ENCODE data around the gene CPNE7. TPM values are rescaled to one million over a fixed set of nuclear protein-coding genes. Genes with fewer than 3 reads are reported as not detected.

CPNE7 gene
- total and polyA plus RNA-seq, 10 of the 15 experiments (the other 5 are each of a cell fraction or from before 2014, with no cell fraction given) = 0.29 to 46.9 (median 17.5) TPM

GRCh38 chr16:89540557-89540956, 35.0 kb upstream of the CPNE7 start:
- Histone ChIP-seq H3K4me1 (ENCODE audit: control insufficient read depth, insufficient read depth, low read length) (no peaks in the 10 kb centered on the region), H3K4me2 (ENCODE audit: control insufficient read depth, insufficient read depth) (no peak overlapping the region), H3K9ac (ENCODE audit: control insufficient read depth, insufficient read depth, low read length) (no peak overlapping the region), H3K27ac (ENCODE audit: control insufficient read depth, insufficient read depth) (no peak overlapping the region), H4K20me1 (ENCODE audit: control insufficient read depth, insufficient read depth) (no peaks in the 10 kb centered on the region), H2AFZ (ENCODE audit: control insufficient read depth, low read depth, low read length) (no peak overlapping the region), H3K36me3 (ENCODE audit: control insufficient read depth in 2 of 2, insufficient read depth in 2 of 2, low read length in 1 of 2) (peaks cover 4% of the 10 kb centered on the region in 2 experiments; a peak in 3 of 4 replicates), H3K79me2 (ENCODE audit: control insufficient read depth, insufficient read depth, low read length) (no peaks in the 10 kb centered on the region), H3K9me3 (replicated peaks; ENCODE audit: control insufficient read depth, insufficient read depth, low read length) (no peaks in the 10 kb centered on the region), H3K27me3 (replicated peaks in 1 of 2; ENCODE audit: control insufficient read depth in 2 of 2, insufficient read depth in 2 of 2, low read length in 1 of 2) (no peaks in the 10 kb centered on the region), H3K4me3 (no peak overlapping the region)
- SMC1A ChIA-PET (ENCODE audit: uncharacterized antibody, unreplicated experiment) = interaction anchor here (0.6 kb wide), 1 partner anchor 139 kb away, joined by 3 read pairs; no protein-coding TSS in a partner anchor
- RAD21 ChIA-PET (ENCODE audit: unreplicated experiment) = no interaction called here
- BruUV-seq (replicated peaks) = no TSS peak
- FAIRE-seq (no peak), ATAC-seq (no peak), DNase-seq (ENCODE audit: low read depth, low spot score) (no peak)
- CTCF ChIA-PET = interaction anchor here (0.6 to 1.9 kb wide), 3 partner anchors 9 to 104 kb away, joined by 3 to 5 read pairs (median 3); no protein-coding TSS in a partner anchor
- no peak for TF ChIP-seq STAT1 (conservative IDR thresholded peaks at IDR 0.05)
- TF ChIP-seq, protein P1, sequence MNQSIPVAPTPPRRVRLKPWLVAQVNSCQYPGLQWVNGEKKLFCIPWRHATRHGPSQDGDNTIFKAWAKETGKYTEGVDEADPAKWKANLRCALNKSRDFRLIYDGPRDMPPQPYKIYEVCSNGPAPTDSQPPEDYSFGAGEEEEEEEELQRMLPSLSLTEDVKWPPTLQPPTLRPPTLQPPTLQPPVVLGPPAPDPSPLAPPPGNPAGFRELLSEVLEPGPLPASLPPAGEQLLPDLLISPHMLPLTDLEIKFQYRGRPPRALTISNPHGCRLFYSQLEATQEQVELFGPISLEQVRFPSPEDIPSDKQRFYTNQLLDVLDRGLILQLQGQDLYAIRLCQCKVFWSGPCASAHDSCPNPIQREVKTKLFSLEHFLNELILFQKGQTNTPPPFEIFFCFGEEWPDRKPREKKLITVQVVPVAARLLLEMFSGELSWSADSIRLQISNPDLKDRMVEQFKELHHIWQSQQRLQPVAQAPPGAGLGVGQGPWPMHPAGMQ (IDR thresholded peaks at IDR 0.05; ENCODE audit: borderline replicate concordance) = no peak
- TF ChIP-seq, protein P2, sequence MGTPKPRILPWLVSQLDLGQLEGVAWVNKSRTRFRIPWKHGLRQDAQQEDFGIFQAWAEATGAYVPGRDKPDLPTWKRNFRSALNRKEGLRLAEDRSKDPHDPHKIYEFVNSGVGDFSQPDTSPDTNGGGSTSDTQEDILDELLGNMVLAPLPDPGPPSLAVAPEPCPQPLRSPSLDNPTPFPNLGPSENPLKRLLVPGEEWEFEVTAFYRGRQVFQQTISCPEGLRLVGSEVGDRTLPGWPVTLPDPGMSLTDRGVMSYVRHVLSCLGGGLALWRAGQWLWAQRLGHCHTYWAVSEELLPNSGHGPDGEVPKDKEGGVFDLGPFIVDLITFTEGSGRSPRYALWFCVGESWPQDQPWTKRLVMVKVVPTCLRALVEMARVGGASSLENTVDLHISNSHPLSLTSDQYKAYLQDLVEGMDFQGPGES (IDR thresholded peaks at IDR 0.05) = no peak
- no peak for TF ChIP-seq MYC (IDR thresholded peaks at IDR 0.05; ENCODE audit: insufficient read depth, insufficient read length, insufficient replicate concordance, low read length, severe bottlenecking)
- TF ChIP-seq, protein P3, sequence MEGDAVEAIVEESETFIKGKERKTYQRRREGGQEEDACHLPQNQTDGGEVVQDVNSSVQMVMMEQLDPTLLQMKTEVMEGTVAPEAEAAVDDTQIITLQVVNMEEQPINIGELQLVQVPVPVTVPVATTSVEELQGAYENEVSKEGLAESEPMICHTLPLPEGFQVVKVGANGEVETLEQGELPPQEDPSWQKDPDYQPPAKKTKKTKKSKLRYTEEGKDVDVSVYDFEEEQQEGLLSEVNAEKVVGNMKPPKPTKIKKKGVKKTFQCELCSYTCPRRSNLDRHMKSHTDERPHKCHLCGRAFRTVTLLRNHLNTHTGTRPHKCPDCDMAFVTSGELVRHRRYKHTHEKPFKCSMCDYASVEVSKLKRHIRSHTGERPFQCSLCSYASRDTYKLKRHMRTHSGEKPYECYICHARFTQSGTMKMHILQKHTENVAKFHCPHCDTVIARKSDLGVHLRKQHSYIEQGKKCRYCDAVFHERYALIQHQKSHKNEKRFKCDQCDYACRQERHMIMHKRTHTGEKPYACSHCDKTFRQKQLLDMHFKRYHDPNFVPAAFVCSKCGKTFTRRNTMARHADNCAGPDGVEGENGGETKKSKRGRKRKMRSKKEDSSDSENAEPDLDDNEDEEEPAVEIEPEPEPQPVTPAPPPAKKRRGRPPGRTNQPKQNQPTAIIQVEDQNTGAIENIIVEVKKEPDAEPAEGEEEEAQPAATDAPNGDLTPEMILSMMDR (IDR thresholded peaks at IDR 0.05 in 2 of 3, conservative IDR thresholded peaks at IDR 0.05 in 1 of 3; ENCODE audit: control insufficient read depth in 2 of 3, extremely low read depth in 1 of 3, insufficient read depth in 1 of 3, low read depth in 3 of 3, low read length in 3 of 3) = no peak
- intact Hi-C loops (cut with micrococcal nuclease; ENCODE audit: unreplicated experiment) = no loop called here
- POLR2A ChIA-PET = interaction anchor here (0.7 kb wide), 1 partner anchor 746 kb away, joined by 3 read pairs; no protein-coding TSS in a partner anchor
- in situ Hi-C loops (cut with MboI) = no loop called here
- WGBS (ENCODE audit: insufficient coverage, insufficient replicate concordance, low lambda C conversion rate, missing lambda C conversion rate) = 93% methylated on average over 13 of the region's 13 CpGs

Measured in GM12878 (cell line).